ENCODE results near the gene ZPBP.

ZPBP gene

DNA sequence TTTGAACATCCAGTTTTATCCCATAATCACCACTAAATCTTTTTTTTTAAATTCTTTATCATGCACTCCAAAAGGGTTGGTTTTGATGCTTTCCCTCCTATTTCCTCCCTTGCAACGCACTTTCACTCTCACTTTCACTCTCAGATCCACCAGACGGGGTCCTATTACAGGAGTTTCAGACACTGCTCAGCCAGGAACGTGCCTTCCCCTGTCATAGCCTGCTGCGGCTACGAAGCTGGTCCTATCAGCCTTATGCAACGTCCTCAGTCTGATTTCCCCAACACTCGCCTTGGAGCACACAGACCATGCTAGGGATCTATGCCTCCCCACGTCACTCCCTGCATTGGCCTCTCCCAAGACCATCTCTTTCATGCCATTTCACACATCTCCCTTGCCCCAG lies 23.4 kb downstream of the ZPBP start:
- H3K9me3 ChIP-seq: peaks cover 5 to 21% (median 7%) of the 10 kb centered on the region in 3 donors
- peaks cover 0 to 16% (median 14%) of the 10 kb centered on the region in 4 donors for H3K4me1 ChIP-seq
- no peaks in the 10 kb centered on the region for H3K27me3 ChIP-seq
- DNase-seq: no peak
- H3K4me3 ChIP-seq: peak overlapping the region; percentile 56 to 60
- H3K36me3 ChIP-seq: no peaks in the 10 kb centered on the region
- TF ChIP-seq, protein P1, sequence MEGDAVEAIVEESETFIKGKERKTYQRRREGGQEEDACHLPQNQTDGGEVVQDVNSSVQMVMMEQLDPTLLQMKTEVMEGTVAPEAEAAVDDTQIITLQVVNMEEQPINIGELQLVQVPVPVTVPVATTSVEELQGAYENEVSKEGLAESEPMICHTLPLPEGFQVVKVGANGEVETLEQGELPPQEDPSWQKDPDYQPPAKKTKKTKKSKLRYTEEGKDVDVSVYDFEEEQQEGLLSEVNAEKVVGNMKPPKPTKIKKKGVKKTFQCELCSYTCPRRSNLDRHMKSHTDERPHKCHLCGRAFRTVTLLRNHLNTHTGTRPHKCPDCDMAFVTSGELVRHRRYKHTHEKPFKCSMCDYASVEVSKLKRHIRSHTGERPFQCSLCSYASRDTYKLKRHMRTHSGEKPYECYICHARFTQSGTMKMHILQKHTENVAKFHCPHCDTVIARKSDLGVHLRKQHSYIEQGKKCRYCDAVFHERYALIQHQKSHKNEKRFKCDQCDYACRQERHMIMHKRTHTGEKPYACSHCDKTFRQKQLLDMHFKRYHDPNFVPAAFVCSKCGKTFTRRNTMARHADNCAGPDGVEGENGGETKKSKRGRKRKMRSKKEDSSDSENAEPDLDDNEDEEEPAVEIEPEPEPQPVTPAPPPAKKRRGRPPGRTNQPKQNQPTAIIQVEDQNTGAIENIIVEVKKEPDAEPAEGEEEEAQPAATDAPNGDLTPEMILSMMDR (IDR thresholded peaks at IDR 0.05): no peak
- peak overlapping the region; percentile 48 to 68 for H3K27ac ChIP-seq
- intact Hi-C loops (cut with DNase I; ENCODE audit: low total_unique reads): no loop called here

DNA sequence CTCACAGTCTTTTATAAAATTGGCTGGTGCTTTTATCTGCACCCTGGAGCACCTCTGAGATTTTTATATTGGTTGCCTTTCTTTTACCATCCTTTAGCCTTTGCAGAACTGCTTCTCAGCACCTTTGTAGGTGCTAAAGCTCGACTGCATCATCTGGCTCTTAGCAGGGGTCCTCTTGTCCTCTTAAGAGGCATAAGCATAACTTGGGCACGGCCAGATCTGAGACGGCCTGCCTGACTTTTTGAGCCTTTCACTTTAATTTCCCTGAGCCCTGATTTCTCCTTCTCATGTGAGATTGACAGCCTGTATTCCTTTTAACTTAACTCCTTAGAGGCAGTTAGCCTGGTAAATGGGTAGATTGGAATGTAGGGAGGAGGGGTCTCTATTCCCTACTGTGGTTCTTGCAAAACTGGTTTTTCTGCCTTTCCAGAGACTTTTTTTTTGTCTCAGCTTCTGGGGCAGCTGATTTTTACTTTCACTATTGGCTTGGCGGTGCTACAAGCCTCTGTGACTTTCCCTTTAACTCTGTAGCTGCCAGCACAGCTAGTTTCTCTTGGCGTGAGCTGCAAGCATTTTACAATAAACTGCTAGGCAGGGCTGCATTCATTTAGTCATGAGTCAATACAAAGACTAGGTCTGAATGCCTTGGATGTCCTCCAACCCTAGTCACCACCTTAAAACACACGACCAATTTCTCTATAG lies 24.0 kb downstream of the ZPBP start:
- H3K36me3 ChIP-seq: no peaks in the 10 kb centered on the region
- intact Hi-C loops (cut with DNase I; ENCODE audit: low total_unique reads): no loop called here
- peaks cover 0 to 16% (median 14%) of the 10 kb centered on the region in 4 donors for H3K4me1 ChIP-seq
- H3K27ac ChIP-seq: peak overlapping the region; percentile 48 to 68
- H3K27me3 ChIP-seq: no peaks in the 10 kb centered on the region
- peak overlapping the region; percentile 56 to 60 for H3K4me3 ChIP-seq
- no peak for DNase-seq
- H3K9me3 ChIP-seq: peaks cover 5 to 21% (median 7%) of the 10 kb centered on the region in 3 donors
- TF ChIP-seq, protein P1 (IDR thresholded peaks at IDR 0.05): no peak

DNA sequence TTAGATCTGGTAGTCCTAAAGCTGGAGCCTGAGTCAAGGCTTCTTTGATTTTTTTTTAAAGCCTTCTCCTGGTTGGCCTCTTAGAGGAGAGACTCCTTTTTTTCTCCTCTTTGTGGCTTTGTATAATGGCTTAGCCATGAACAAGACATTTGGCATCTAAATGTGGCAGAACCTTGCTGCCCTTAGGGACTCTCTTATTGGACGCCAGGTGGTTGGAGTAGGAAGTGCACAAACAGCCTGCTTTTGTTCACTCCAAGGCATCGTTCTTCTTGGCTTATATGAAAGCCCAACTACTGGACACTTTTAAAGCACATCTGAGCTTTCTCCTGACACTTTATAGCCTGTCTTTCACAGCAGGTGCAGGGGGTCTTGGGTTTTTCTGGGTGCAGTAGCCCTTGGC lies 25.0 kb downstream of the ZPBP start:
- Histone ChIP-seq H3K36me3 (no peaks in the 10 kb centered on the region), H3K4me1 (peaks cover 0 to 16% (median 14%) of the 10 kb centered on the region in 4 donors), H3K9me3 (peaks cover under 1 to 15% (median under 1%) of the 10 kb centered on the region in 3 donors), H3K27ac (no peak overlapping the region), H3K27me3 (no peaks in the 10 kb centered on the region), H3K4me3 (peak overlapping the region; percentile 56 to 60)
- TF ChIP-seq, protein P1 (IDR thresholded peaks at IDR 0.05): peak in 1 of 2 experiments; percentile 25
- DNase-seq: no peak
- intact Hi-C loops (cut with DNase I; ENCODE audit: low total_unique reads): no loop called here

DNA sequence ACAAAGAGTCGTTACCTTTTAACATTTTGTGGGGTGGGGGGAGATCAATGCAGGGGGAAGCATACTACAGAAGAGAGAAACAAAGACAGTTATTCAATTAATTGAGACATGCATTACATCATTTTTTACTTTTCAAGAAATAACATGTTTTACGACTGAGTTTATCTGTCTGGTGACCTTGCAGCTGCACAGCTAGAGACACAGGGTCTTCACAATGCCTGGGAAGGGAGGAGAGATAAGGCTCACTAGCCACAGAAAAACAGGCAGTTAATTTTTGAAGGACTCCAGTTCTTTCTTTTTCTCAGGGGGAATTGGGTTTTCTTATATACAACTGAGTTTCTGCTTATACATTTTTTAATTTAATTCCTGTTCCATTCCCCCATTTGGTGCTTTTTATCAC lies 30.1 kb downstream of the ZPBP start:
- H3K9me3 ChIP-seq: no peaks in the 10 kb centered on the region
- H3K36me3 ChIP-seq: no peaks in the 10 kb centered on the region
- no peak for DNase-seq
- H3K27me3 ChIP-seq: no peaks in the 10 kb centered on the region
- H3K4me1 ChIP-seq: peaks cover 0 to 8% (median 6%) of the 10 kb centered on the region in 4 donors
- no peak overlapping the region for H3K4me3 ChIP-seq
- intact Hi-C loops (cut with DNase I; ENCODE audit: low total_unique reads): no loop called here
- TF ChIP-seq, protein P1 (IDR thresholded peaks at IDR 0.05): no peak
- no peak overlapping the region for H3K27ac ChIP-seq

DNA sequence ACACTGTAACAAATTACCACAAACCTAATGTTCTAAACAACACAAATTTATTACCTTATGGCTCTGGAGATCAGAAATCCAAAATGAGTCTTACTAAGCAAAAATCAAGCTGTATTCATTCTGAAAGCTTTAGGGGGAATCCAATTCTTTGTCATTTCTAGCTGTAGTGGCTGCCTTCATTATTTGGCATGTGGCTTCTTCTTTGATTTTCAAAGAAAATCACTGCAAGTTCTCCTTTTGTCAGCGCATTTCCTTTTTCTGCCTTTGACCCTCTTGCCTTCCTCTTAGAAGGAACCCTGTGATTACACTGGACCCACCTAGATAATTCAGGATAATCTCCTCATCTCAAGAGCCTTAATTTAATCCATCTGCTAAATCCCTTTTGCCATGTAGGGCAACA lies 36.9 kb downstream of the ZPBP start:
- Histone ChIP-seq H3K9me3 (no peaks in the 10 kb centered on the region), H3K27me3 (no peaks in the 10 kb centered on the region), H3K4me3 (no peak overlapping the region), H3K27ac (no peak overlapping the region), H3K36me3 (no peaks in the 10 kb centered on the region), H3K4me1 (no peaks in the 10 kb centered on the region)
- intact Hi-C loops (cut with DNase I; ENCODE audit: low total_unique reads): no loop called here
- DNase-seq: no peak
- TF ChIP-seq, protein P1 (IDR thresholded peaks at IDR 0.05): no peak
